ENCODE results near the gene RNU4-1.

The RNU4-1 gene

DNA sequence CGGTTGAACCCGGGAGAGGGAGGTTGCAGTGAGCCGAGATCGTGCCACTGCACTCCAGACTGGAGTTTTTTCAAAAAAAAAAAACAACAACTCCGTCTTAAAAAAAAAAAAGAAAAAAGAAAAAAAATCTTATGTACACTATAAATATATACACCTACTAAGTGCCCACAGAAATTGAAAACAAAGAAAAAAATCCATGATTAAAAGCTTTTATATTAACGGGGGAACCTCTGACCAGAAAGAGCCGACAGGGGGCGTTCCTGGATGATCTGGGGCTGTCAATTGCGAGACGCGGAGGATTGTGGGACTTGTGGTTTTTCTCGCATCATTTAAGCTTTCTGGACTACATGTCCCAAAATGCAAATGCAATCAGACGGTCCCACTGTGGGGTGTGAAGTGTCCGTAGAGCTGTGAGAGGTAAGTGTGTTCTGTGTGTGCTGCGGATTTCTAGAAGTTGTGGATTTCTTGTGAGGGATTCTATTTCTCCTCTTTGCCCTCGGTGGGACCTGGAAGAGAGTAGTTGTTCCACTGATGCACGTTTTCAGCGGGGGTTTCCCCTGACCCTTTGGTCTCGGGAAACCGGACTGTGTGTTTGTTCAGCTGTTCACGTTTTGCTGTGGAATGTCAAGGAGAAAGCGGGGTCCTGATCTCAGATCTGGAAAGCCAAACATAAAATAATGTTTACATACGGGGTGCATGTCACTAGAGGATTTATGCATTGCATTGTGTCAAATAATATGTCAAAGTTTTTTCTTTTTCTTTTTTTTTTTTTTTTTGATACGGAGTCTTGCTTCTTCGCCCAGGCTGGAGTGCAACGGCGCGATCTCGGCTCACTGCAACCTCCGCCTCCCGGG, 9.2 kb upstream of the RNU4-1 start, which contains the start of gene SIRT4 (continued):
- TF ChIP-seq, protein P1, sequence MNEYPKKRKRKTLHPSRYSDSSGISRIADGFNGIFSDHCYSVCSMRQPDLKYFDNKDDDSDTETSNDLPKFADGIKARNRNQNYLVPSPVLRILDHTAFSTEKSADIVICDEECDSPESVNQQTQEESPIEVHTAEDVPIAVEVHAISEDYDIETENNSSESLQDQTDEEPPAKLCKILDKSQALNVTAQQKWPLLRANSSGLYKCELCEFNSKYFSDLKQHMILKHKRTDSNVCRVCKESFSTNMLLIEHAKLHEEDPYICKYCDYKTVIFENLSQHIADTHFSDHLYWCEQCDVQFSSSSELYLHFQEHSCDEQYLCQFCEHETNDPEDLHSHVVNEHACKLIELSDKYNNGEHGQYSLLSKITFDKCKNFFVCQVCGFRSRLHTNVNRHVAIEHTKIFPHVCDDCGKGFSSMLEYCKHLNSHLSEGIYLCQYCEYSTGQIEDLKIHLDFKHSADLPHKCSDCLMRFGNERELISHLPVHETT (tag by site-specific recombination; IDR thresholded peaks at IDR 0.05), result peak; percentile 89
- TF ChIP-seq ZNF654 (tag by site-specific recombination; IDR thresholded peaks at IDR 0.05; ENCODE audit: low read depth), result peak; percentile 44
- TF ChIP-seq SP3 (tag by site-specific recombination; IDR thresholded peaks at IDR 0.05), result peak; percentile 66
- TF ChIP-seq, protein P2, sequence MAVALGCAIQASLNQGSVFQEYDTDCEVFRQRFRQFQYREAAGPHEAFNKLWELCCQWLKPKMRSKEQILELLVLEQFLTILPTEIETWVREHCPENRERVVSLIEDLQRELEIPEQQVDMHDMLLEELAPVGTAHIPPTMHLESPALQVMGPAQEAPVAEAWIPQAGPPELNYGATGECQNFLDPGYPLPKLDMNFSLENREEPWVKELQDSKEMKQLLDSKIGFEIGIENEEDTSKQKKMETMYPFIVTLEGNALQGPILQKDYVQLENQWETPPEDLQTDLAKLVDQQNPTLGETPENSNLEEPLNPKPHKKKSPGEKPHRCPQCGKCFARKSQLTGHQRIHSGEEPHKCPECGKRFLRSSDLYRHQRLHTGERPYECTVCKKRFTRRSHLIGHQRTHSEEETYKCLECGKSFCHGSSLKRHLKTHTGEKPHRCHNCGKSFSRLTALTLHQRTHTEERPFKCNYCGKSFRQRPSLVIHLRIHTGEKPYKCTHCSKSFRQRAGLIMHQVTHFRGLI (tag by site-specific recombination; IDR thresholded peaks at IDR 0.05), result peak; percentile 8; the same call in 1 of the 2 replicates
- TF ChIP-seq ZNF132 (tag by site-specific recombination; IDR thresholded peaks at IDR 0.05; ENCODE audit: borderline replicate concordance), result no peak
- TF ChIP-seq, protein P3, sequence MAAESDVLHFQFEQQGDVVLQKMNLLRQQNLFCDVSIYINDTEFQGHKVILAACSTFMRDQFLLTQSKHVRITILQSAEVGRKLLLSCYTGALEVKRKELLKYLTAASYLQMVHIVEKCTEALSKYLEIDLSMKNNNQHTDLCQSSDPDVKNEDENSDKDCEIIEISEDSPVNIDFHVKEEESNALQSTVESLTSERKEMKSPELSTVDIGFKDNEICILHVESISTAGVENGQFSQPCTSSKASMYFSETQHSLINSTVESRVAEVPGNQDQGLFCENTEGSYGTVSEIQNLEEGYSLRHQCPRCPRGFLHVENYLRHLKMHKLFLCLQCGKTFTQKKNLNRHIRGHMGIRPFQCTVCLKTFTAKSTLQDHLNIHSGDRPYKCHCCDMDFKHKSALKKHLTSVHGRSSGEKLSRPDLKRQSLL (tag by site-specific recombination; IDR thresholded peaks at IDR 0.05), result no peak
- no peak for TF ChIP-seq ZNF514 (tag by site-specific recombination; IDR thresholded peaks at IDR 0.05)
- TF ChIP-seq, protein P4, sequence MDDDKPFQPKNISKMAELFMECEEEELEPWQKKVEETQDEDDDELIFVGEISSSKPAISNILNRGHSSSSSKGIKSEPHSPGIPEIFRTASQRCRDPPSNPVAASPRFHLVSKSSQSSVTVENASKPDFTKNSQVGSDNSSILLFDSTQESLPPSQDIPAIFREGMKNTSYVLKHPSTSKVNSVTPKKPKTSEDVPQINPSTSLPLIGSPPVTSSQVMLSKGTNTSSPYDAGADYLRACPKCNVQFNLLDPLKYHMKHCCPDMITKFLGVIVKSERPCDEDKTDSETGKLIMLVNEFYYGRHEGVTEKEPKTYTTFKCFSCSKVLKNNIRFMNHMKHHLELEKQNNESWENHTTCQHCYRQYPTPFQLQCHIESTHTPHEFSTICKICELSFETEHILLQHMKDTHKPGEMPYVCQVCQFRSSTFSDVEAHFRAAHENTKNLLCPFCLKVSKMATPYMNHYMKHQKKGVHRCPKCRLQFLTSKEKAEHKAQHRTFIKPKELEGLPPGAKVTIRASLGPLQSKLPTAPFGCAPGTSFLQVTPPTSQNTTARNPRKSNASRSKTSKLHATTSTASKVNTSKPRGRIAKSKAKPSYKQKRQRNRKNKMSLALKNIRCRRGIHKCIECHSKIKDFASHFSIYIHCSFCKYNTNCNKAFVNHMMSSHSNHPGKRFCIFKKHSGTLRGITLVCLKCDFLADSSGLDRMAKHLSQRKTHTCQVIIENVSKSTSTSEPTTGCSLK (tag by site-specific recombination; IDR thresholded peaks at IDR 0.05), result no peak
- peak; percentile 23; the same call in 1 of the 2 replicates for TF ChIP-seq KLF16 (tag by site-specific recombination; IDR thresholded peaks at IDR 0.05)
- TF ChIP-seq BCL11A (tag by site-specific recombination; IDR thresholded peaks at IDR 0.05; ENCODE audit: low read depth), result no peak
- TF ChIP-seq ZNF621 (tag by site-specific recombination; IDR thresholded peaks at IDR 0.05), result no peak
- TF ChIP-seq ZNF350 (tag by site-specific recombination; IDR thresholded peaks at IDR 0.05), result no peak
- TF ChIP-seq SCRT1 (tag by site-specific recombination; IDR thresholded peaks at IDR 0.05; ENCODE audit: borderline replicate concordance), result peak; percentile 59
- peak; percentile 98 for TF ChIP-seq ZNF600 (tag by site-specific recombination; IDR thresholded peaks at IDR 0.05)
- TF ChIP-seq, protein P5, sequence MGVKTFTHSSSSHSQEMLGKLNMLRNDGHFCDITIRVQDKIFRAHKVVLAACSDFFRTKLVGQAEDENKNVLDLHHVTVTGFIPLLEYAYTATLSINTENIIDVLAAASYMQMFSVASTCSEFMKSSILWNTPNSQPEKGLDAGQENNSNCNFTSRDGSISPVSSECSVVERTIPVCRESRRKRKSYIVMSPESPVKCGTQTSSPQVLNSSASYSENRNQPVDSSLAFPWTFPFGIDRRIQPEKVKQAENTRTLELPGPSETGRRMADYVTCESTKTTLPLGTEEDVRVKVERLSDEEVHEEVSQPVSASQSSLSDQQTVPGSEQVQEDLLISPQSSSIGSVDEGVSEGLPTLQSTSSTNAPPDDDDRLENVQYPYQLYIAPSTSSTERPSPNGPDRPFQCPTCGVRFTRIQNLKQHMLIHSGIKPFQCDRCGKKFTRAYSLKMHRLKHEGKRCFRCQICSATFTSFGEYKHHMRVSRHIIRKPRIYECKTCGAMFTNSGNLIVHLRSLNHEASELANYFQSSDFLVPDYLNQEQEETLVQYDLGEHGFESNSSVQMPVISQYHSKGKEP (tag by site-specific recombination; IDR thresholded peaks at IDR 0.05), result no peak
- peak; percentile 98 for TF ChIP-seq ZXDB (tag by site-specific recombination; IDR thresholded peaks at IDR 0.05)
- TF ChIP-seq KLF9 (tag by site-specific recombination; IDR thresholded peaks at IDR 0.05; ENCODE audit: low read depth), result no peak; the same call in 1 of the 2 replicates
- TF ChIP-seq, protein P6, sequence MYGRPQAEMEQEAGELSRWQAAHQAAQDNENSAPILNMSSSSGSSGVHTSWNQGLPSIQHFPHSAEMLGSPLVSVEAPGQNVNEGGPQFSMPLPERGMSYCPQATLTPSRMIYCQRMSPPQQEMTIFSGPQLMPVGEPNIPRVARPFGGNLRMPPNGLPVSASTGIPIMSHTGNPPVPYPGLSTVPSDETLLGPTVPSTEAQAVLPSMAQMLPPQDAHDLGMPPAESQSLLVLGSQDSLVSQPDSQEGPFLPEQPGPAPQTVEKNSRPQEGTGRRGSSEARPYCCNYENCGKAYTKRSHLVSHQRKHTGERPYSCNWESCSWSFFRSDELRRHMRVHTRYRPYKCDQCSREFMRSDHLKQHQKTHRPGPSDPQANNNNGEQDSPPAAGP (tag by site-specific recombination; IDR thresholded peaks at IDR 0.05), result peak; percentile 53
- no peak for TF ChIP-seq ZBTB1 (tag by site-specific recombination; IDR thresholded peaks at IDR 0.05)
- TF ChIP-seq, protein P7, sequence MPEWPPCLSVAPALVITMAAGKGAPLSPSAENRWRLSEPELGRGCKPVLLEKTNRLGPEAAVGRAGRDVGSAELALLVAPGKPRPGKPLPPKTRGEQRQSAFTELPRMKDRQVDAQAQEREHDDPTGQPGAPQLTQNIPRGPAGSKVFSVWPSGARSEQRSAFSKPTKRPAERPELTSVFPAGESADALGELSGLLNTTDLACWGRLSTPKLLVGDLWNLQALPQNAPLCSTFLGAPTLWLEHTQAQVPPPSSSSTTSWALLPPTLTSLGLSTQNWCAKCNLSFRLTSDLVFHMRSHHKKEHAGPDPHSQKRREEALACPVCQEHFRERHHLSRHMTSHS (tag by site-specific recombination; IDR thresholded peaks at IDR 0.05), result no peak; the same call in 1 of the 2 replicates
- no peak for TF ChIP-seq ZNF19 (tag by site-specific recombination; IDR thresholded peaks at IDR 0.05; ENCODE audit: low read depth)
- TF ChIP-seq, protein P8, sequence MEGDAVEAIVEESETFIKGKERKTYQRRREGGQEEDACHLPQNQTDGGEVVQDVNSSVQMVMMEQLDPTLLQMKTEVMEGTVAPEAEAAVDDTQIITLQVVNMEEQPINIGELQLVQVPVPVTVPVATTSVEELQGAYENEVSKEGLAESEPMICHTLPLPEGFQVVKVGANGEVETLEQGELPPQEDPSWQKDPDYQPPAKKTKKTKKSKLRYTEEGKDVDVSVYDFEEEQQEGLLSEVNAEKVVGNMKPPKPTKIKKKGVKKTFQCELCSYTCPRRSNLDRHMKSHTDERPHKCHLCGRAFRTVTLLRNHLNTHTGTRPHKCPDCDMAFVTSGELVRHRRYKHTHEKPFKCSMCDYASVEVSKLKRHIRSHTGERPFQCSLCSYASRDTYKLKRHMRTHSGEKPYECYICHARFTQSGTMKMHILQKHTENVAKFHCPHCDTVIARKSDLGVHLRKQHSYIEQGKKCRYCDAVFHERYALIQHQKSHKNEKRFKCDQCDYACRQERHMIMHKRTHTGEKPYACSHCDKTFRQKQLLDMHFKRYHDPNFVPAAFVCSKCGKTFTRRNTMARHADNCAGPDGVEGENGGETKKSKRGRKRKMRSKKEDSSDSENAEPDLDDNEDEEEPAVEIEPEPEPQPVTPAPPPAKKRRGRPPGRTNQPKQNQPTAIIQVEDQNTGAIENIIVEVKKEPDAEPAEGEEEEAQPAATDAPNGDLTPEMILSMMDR (tag by site-specific recombination; IDR thresholded peaks at IDR 0.05), result peak; percentile 82
- no peak for TF ChIP-seq HOXA7 (CRISPR knock-in tag; IDR thresholded peaks at IDR 0.05; ENCODE audit: borderline replicate concordance)
- no peak for TF ChIP-seq ZNF426 (tag by site-specific recombination; IDR thresholded peaks at IDR 0.05)
